Thyroid gland (tissue), 4 donors: ENCODE results near the gene POLD2.

Source experiments
- POLR2A ChIP-seq, 2 donors: fragments of 450-650 bp; IDR thresholded peaks; one replicate each; pipeline ENCODE4 v1.6.1; 2017; ENCODE audit warnings: antibody characterized with exemption in 2 of 2, mild to moderate bottlenecking in 2 of 2, moderate library complexity in 1 of 2
- TF ChIP-seq, protein P1 (sequence below), 6 experiments: fragments of 200-600 bp in 3 of 6; fragments of 450-650 bp in 3 of 6; sonication (generic) in 3 of 6; IDR thresholded peaks; one replicate each; pipeline ENCODE4 v1.5.1; 2016 to 2019; ENCODE audit warnings: antibody characterized with exemption in 6 of 6, mild to moderate bottlenecking in 2 of 6, inconsistent platforms in 1 of 6, moderate library complexity in 1 of 6

DNA sequence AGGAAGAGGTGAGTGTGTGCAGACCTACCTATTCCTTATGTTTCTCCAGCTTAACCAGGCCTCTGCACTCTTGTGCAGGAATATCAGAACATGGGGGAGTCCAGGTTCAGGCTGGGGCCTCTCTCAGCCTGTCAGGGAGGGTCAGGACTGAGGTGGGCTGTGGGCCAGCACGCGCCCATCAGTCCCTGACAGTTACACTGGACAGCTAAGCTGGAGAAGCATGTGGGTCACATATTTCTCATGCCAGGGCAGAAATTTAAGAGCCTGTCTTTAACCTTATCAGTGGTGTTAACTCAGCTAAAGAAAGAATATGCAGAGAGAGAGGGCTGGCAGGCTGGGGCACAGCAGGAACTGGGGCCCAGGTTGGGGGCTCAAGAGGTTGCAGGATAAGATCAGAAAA is 8.7 kb upstream of the POLD2 start:
- TF ChIP-seq POLR2A (IDR thresholded peaks at IDR 0.05): no peak
- TF ChIP-seq, protein P1, sequence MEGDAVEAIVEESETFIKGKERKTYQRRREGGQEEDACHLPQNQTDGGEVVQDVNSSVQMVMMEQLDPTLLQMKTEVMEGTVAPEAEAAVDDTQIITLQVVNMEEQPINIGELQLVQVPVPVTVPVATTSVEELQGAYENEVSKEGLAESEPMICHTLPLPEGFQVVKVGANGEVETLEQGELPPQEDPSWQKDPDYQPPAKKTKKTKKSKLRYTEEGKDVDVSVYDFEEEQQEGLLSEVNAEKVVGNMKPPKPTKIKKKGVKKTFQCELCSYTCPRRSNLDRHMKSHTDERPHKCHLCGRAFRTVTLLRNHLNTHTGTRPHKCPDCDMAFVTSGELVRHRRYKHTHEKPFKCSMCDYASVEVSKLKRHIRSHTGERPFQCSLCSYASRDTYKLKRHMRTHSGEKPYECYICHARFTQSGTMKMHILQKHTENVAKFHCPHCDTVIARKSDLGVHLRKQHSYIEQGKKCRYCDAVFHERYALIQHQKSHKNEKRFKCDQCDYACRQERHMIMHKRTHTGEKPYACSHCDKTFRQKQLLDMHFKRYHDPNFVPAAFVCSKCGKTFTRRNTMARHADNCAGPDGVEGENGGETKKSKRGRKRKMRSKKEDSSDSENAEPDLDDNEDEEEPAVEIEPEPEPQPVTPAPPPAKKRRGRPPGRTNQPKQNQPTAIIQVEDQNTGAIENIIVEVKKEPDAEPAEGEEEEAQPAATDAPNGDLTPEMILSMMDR (IDR thresholded peaks at IDR 0.05): no peak
